OCI-LY7 (cell line): Measurements from ENCODE around the gene NUCB1. TPM values are rescaled to one million over a fixed set of nuclear protein-coding genes. Genes with fewer than 3 reads are reported as not detected.
"Not testable (repeated sequence)": the region's sequence is repeated elsewhere in the genome, so short reads cannot be mapped to it uniquely, and the experiment has no call there.

Experiments
- BruUV-seq: library from RNA; stranded (reverse); fragments of 400-500 nt; replicated peaks from 2 replicates; lab custom pipeline; 2021; lab: Mats Ljungman, UMichigan
- CTCF ChIA-PET: fragments of 300-600 bp; sonication (Branson Sonifier 250); formaldehyde crosslinking; loops from one replicate; lab custom pipeline; 2022; ENCODE audit warnings: antibody characterized with exemption; ENCODE audit not compliant: unreplicated experiment; lab: Charles Lee
- POLR2A ChIA-PET: fragments of 300-600 bp; sonication (Branson Sonifier 250); formaldehyde crosslinking; loops from one replicate; lab custom pipeline; 2022; ENCODE audit warnings: antibody characterized with exemption; lab: Charles Lee
- DNase-seq: peaks from one replicate; pipeline ENCODE4 v3.0.0-alpha.2; 2015; ENCODE audit warnings: low spot score
- H2AFZ ChIP-seq: fragments of 200-600 bp; sonication (generic), shearing (Covaris generic); 2 replicates; pipeline ENCODE4 v1.6.1; 2014; ENCODE audit warnings: mild to moderate bottlenecking, antibody characterized with exemption, low read length, moderate library complexity
- H3K27ac ChIP-seq: fragments of 200-600 bp; sonication (generic); 2 replicates; pipeline ENCODE4 v1.5.1; 2014; ENCODE audit warnings: mixed run types, low read depth, mild to moderate bottlenecking, moderate library complexity, low read length, inconsistent platforms; ENCODE audit not compliant: poor library complexity, severe bottlenecking
- H3K36me3 ChIP-seq: fragments of 200-600 bp; sonication (generic); 2 replicates; pipeline ENCODE4 v1.6.1; 2014; ENCODE audit warnings: mild to moderate bottlenecking, antibody characterized with exemption, low read length, moderate library complexity, mixed read lengths; ENCODE audit not compliant: insufficient read depth
- H3K4me1 ChIP-seq: fragments of 200-600 bp; sonication (generic); 2 replicates; pipeline ENCODE4 v1.5.1; 2014; ENCODE audit warnings: mild to moderate bottlenecking, low read length; ENCODE audit not compliant: insufficient read depth, poor library complexity, severe bottlenecking
- H3K4me2 ChIP-seq: fragments of 200-600 bp; sonication (generic); 2 replicates; pipeline ENCODE4 v1.6.1; 2014; ENCODE audit warnings: mild to moderate bottlenecking, low read length
- H3K4me3 ChIP-seq: fragments of 200-600 bp; sonication (generic); 2 replicates; pipeline ENCODE4 v1.5.1; 2014; ENCODE audit warnings: mild to moderate bottlenecking, low read depth, low read length; ENCODE audit not compliant: poor library complexity, severe bottlenecking
- H3K79me2 ChIP-seq: fragments of 200-600 bp; sonication (generic); 2 replicates; pipeline ENCODE4 v1.6.1; 2016; ENCODE audit warnings: low read depth, mild to moderate bottlenecking, low read length, moderate library complexity, mixed read lengths; ENCODE audit not compliant: insufficient read depth
- H3K9me2 ChIP-seq: fragments of 200-600 bp; sonication (generic); 2 replicates; pipeline ENCODE4 v1.6.1; 2016; ENCODE audit warnings: mild to moderate bottlenecking, low read length, mixed read lengths; ENCODE audit not compliant: insufficient read depth
- H3K9me3 ChIP-seq: fragments of 200-600 bp; sonication (generic); 2 replicates; pipeline ENCODE4 v1.6.1; 2014; ENCODE audit warnings: mild to moderate bottlenecking, mixed run types, low read length, mixed read lengths
- H4K20me1 ChIP-seq: fragments of 200-600 bp; sonication (generic); 2 replicates; pipeline ENCODE4 v1.6.1; 2014; ENCODE audit warnings: mild to moderate bottlenecking, antibody characterized with exemption, low read length, moderate library complexity, mixed read lengths; ENCODE audit not compliant: insufficient read depth
- EZH2phosphoT487 ChIP-seq: fragments of 200-600 bp; sonication (generic); IDR thresholded peaks from 2 replicates; pipeline ENCODE4 v1.6.1; 2018; ENCODE audit warnings: low read depth, borderline replicate concordance, mild to moderate bottlenecking, mixed run types, antibody characterized with exemption, low read length, moderate library complexity, mixed read lengths
- intact Hi-C: fragments of 100-400 bp; cut with micrococcal nuclease; formaldehyde crosslinking; loops from one replicate; pipeline ENCODE4 v1.10.0; 2022; ENCODE audit not compliant: unreplicated experiment
- total RNA-seq, 2 experiments: library from RNA; depleted of rRNA in 1 of 2; stranded (reverse); fragments of >200 nt in 1 of 2; shearing (Covaris generic) in 1 of 2; gene quantifications; 2 replicates each; pipeline ENCODE4 v1.2.3, GENCODE V29; 2014 to 2022
- TF ChIP-seq, protein P1 (sequence below): fragments of 200-600 bp; sonication (generic); conservative IDR thresholded peaks from 2 replicates; pipeline ENCODE4 v1.5.1; 2014; ENCODE audit warnings: mild to moderate bottlenecking, antibody characterized with exemption, low read length, moderate library complexity, mixed read lengths

The NUCB1 gene
- total RNA-seq, 2 experiments from 2014 or later: 73.6 to 88.7 TPM

DNA sequence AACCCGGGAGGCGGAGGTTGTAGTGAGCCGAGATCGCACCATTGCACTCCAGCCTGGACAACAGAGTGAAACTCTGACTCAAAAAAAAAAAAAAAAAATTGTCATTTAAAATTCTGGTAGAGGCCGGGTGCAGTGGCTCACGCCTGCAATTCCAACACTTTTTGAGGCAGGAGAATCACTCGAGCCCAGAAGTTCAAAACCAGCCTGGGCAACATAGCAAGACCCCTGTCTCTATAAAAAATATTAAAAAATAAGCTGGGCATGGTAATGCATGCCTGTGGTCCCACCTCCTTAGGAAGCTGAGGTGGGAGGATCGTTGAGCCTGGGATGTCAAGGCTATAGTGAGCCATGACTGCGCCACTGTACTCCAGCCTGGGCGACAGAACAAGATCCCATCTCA, 6.2 kb downstream of the NUCB1 start:
- ChIA-PET CTCF (no interaction called here), POLR2A (no interaction called here)
- no peaks in the 10 kb centered on the region for H3K9me3 ChIP-seq
- no peak overlapping the region for H3K27ac ChIP-seq
- H3K36me3 ChIP-seq: peaks cover 77% of the 10 kb centered on the region
- H3K9me2 ChIP-seq: no peaks in the 10 kb centered on the region
- intact Hi-C loops: no loop called here
- H3K79me2 ChIP-seq: no peaks in the 10 kb centered on the region
- H3K4me1 ChIP-seq: peaks cover 8% of the 10 kb centered on the region
- no peak overlapping the region for H3K4me2 ChIP-seq
- BruUV-seq: no TSS peak
- no peak overlapping the region for H3K4me3 ChIP-seq
- H2AFZ ChIP-seq: no peak overlapping the region
- DNase-seq: no peak
- H4K20me1 ChIP-seq: no peaks in the 10 kb centered on the region
- TF ChIP-seq EZH2phosphoT487: no peak
- TF ChIP-seq, protein P1, sequence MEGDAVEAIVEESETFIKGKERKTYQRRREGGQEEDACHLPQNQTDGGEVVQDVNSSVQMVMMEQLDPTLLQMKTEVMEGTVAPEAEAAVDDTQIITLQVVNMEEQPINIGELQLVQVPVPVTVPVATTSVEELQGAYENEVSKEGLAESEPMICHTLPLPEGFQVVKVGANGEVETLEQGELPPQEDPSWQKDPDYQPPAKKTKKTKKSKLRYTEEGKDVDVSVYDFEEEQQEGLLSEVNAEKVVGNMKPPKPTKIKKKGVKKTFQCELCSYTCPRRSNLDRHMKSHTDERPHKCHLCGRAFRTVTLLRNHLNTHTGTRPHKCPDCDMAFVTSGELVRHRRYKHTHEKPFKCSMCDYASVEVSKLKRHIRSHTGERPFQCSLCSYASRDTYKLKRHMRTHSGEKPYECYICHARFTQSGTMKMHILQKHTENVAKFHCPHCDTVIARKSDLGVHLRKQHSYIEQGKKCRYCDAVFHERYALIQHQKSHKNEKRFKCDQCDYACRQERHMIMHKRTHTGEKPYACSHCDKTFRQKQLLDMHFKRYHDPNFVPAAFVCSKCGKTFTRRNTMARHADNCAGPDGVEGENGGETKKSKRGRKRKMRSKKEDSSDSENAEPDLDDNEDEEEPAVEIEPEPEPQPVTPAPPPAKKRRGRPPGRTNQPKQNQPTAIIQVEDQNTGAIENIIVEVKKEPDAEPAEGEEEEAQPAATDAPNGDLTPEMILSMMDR: no peak

DNA sequence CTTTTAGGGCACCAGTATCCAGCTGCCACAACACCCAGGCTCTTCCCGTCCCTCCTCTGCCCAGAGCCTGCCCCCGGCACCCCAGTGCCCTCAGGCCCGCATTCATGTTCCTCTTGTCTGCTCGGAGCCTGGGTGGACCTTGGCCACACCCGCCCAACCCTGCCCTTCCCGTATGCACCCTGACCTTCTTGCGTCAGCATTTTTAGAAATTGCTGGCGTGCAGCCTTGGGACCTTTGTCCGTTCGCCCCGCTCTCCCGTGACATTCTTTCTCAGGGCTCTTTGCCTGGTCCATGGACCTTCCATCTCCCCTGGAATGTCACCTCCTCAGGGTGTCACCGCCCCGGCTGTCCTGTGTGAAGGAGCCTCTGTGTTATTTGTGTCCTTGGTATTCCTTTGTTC, 7.6 kb downstream of the NUCB1 start:
- Histone ChIP-seq H3K79me2 (no peaks in the 10 kb centered on the region), H3K27ac (no peak overlapping the region), H3K36me3 (peaks cover 83% of the 10 kb centered on the region), H2AFZ (no peak overlapping the region), H4K20me1 (no peaks in the 10 kb centered on the region), H3K9me3 (no peaks in the 10 kb centered on the region), H3K4me2 (no peak overlapping the region), H3K4me1 (peaks cover 4% of the 10 kb centered on the region), H3K9me2 (no peaks in the 10 kb centered on the region), H3K4me3 (no peak overlapping the region)
- CTCF ChIA-PET: no interaction called here
- POLR2A ChIA-PET: no interaction called here
- intact Hi-C loops: no loop called here
- no peak for DNase-seq
- no TSS peak for BruUV-seq
- TF ChIP-seq, protein P1: no peak
- no peak for TF ChIP-seq EZH2phosphoT487

DNA sequence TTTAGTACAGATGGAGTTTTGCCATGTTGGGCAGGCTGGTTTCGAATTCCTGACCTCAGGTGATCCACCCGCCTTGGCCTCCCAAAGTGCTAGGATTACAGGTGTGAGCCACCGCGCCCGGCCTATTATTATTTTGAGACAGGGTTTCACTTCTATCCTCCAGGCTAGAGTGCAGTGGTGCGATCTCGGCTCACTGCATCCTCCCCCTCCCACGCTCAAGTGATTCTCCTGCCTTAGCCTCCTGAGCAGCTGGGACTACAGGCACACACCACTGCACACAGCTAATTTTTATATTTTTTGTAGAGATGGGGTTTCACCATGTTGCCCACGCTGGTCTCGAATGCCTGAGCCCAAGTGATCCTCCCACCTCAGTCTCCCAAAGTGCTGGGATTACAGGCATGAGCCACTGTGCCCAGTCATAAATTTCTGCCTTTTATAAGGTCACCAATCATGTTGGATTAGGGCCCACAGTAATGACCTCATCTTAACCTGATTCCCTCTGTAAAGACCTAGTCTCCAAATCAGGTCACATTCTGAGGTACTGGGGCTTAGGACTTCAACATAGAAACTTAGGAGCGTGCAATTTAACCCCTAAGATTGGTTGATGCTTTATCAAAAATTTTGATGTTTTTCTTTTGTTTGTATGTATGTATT, 9.4 kb downstream of the NUCB1 start:
- H4K20me1 ChIP-seq, H2AFZ ChIP-seq, H3K9me3 ChIP-seq, POLR2A ChIA-PET, H3K4me3 ChIP-seq, intact Hi-C loops, H3K4me1 ChIP-seq, CTCF ChIA-PET, BruUV-seq, H3K79me2 ChIP-seq, DNase-seq, H3K4me2 ChIP-seq, H3K9me2 ChIP-seq: not testable (repeated sequence)
- Histone ChIP-seq H3K36me3 (peaks cover 94% of the 10 kb centered on the region), H3K27ac (peak overlapping the region; percentile 16)
